Endothelial cell (in vitro differentiated cells): Measurements from ENCODE around the gene RASAL2. TPM values are rescaled to one million over a fixed set of nuclear protein-coding genes. Genes with fewer than 3 reads are reported as not detected.

Experiments
- DNase-seq: peaks from one replicate; pipeline ENCODE4 v3.0.0; 2021; ENCODE audit warnings: low spot score
- H3K27ac Mint-ChIP-seq: one replicate; pipeline ENCODE4 v1.8.0; 2021; ENCODE audit warnings: mixed read lengths, inconsistent platforms; ENCODE audit not compliant: unreplicated experiment
- H3K27me3 Mint-ChIP-seq: one replicate; pipeline ENCODE4 v1.8.0; 2021; ENCODE audit warnings: mild to moderate bottlenecking, moderate library complexity, mixed read lengths, inconsistent platforms; ENCODE audit not compliant: unreplicated experiment
- H3K36me3 Mint-ChIP-seq: one replicate; pipeline ENCODE4 v1.8.0; 2021; ENCODE audit warnings: mild to moderate bottlenecking, low read depth, mixed read lengths, inconsistent platforms; ENCODE audit not compliant: unreplicated experiment
- H3K4me1 Mint-ChIP-seq: one replicate; pipeline ENCODE4 v1.8.0; 2021; ENCODE audit warnings: mild to moderate bottlenecking, mixed read lengths, inconsistent platforms; ENCODE audit not compliant: unreplicated experiment
- H3K4me3 Mint-ChIP-seq: one replicate; pipeline ENCODE4 v1.8.0; 2021; ENCODE audit warnings: mild to moderate bottlenecking, mixed read lengths, inconsistent platforms; ENCODE audit not compliant: unreplicated experiment
- H3K9me3 Mint-ChIP-seq: one replicate; pipeline ENCODE4 v1.8.0; 2021; ENCODE audit warnings: mixed read lengths, inconsistent platforms; ENCODE audit not compliant: unreplicated experiment
- total RNA-seq: library from RNA; stranded (reverse); fragmentation: NEBNext Ultra II Directional; extraction: Animal tissue kit (Norgen Biotek cat#: 25700); gene quantifications from one replicate; pipeline ENCODE4 v1.2.1, GENCODE V29; 2021; ENCODE audit not compliant: unreplicated experiment
- TF ChIP-seq, protein P1 (sequence below): fragments of 200-600 bp; sonication (generic); IDR thresholded peaks from one replicate; pipeline ENCODE4 v1.5.0; 2021; ENCODE audit warnings: antibody characterized with exemption; ENCODE audit not compliant: unreplicated experiment

The RASAL2 gene
- total RNA-seq, 1 donor from 2014 or later = 82.1 TPM

DNA sequence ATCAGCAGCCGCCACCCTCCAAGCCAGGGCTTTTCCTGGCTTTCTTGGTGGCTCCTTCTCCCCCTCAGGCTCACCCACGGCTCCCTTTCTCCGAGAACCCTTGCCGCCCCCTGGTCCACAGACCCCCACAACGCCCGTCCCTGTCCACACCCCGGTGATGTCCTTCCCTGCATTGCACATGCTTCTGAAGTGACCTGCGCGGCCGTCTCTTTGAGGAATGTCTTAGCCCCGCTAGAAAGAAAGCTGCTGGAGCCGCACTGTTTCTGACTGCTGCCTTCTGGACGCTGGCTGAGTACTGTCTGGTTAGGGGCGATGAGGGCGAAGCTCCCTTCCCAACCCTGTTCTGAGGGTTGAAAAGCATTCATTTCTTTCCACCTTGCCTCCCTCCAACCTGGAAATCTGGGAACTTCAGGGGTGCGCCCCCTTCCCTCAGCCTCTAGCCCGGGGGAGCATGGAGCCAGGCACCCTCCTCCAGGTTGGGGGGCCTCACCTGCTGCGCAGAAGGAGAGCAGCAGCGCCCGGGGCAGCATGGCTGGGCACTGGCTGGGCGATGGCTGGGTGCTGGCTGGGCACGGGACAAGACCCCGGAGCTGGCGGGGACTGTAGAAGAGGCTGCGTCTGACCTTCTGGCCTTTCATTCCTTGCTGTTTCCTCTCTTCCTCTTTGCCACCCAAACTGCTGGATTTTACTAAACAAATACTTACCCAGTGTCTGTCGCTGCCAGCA lies 402.7 kb downstream of the RASAL2 start, which contains the start of gene CLEC20A:
TSS of gene CLEC20A (minus strand) at position 555 of the 726 bp plus-strand sequence. CDS start at position 530, 25 bp downstream.
- Mint-ChIP-seq H3K27me3 (peaks cover 13% of the 10 kb centered on the region), H3K27ac (no peak within 1 kb of the TSS), H3K9me3 (no peaks in the 10 kb centered on the region), H3K4me3 (no peak within 1 kb of the TSS), H3K4me1 (peaks cover 24% of the 10 kb centered on the region), H3K36me3 (peaks cover 4% of the 10 kb centered on the region)
- no peak for DNase-seq
- TF ChIP-seq, protein P1, sequence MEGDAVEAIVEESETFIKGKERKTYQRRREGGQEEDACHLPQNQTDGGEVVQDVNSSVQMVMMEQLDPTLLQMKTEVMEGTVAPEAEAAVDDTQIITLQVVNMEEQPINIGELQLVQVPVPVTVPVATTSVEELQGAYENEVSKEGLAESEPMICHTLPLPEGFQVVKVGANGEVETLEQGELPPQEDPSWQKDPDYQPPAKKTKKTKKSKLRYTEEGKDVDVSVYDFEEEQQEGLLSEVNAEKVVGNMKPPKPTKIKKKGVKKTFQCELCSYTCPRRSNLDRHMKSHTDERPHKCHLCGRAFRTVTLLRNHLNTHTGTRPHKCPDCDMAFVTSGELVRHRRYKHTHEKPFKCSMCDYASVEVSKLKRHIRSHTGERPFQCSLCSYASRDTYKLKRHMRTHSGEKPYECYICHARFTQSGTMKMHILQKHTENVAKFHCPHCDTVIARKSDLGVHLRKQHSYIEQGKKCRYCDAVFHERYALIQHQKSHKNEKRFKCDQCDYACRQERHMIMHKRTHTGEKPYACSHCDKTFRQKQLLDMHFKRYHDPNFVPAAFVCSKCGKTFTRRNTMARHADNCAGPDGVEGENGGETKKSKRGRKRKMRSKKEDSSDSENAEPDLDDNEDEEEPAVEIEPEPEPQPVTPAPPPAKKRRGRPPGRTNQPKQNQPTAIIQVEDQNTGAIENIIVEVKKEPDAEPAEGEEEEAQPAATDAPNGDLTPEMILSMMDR = no peak

DNA sequence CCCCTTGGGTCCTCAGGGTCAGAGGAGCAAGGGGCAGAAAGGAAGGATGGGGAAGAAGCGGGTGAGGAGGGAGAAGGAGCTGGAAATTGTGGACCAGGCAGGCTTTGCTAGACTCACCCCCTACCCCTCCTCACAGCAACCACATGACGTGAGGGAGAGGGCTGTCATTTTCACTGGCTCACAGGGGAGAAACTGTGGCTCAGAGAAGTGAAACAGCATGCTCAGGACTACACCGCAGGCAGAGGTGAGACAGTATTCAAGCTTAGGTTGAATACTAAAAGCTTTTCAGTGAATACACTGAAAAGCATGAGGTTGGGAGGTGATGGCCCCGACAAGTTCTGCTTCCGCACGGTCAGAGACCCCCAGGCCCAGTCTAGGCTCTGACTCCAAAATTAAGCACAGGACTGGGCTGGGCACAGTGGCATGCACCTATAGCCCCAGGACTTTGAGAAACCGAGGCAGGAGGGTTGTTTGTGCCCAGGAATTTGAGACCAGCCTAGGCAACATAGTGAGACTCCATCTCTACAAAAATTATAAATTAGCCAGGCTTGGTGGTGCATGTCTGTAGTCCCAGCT lies 404.1 kb downstream of the RASAL2 start:
- Mint-ChIP-seq H3K36me3 (peaks cover 4% of the 10 kb centered on the region), H3K27me3 (peaks cover 12% of the 10 kb centered on the region), H3K9me3 (no peaks in the 10 kb centered on the region), H3K4me1 (peaks cover 26% of the 10 kb centered on the region), H3K4me3 (no peak overlapping the region), H3K27ac (no peak overlapping the region)
- TF ChIP-seq, protein P1 = no peak
- DNase-seq = no peak

DNA sequence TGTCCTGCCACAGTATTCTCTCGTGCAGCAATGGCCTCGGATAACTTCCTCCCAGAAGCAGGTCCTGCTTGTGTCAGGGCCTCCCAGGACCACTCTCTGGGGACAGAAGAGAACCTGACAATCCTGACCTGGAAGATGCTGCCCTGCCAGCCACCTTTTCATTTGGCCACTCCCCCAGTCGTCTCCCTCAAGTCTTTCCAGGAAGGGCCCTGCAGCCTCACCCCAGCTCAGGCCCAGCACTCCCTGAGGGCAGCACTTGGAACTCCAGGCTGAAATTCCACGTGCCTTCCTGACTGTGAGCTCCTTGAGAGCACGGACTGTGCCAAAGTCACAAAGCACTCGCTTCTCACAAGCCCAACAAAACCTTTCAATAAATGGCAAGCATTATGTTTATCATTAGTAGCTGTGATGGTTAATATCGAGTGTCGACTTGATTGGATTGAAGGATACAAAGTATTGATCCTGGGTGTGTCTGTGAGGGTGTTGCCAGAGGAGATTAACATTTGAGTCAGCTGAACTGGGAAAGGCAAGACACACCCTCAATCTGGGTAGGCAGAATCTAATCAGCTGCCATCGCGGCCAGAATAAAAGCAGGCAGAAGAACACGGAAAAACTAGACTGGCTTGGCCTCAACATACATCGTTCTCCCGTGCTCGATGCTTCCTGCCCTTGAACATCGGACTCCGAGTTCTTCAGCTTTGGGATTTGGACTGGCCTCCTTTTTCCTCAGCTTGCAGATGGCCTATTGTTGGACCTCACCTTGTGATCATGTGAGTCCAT lies 405.2 kb downstream of the RASAL2 start:
- TF ChIP-seq, protein P1 = no peak
- Mint-ChIP-seq H3K36me3 (peaks cover 4% of the 10 kb centered on the region), H3K4me3 (no peak overlapping the region), H3K27ac (no peak overlapping the region), H3K9me3 (no peaks in the 10 kb centered on the region), H3K27me3 (peaks cover 12% of the 10 kb centered on the region), H3K4me1 (peaks cover 28% of the 10 kb centered on the region)
- no peak for DNase-seq

DNA sequence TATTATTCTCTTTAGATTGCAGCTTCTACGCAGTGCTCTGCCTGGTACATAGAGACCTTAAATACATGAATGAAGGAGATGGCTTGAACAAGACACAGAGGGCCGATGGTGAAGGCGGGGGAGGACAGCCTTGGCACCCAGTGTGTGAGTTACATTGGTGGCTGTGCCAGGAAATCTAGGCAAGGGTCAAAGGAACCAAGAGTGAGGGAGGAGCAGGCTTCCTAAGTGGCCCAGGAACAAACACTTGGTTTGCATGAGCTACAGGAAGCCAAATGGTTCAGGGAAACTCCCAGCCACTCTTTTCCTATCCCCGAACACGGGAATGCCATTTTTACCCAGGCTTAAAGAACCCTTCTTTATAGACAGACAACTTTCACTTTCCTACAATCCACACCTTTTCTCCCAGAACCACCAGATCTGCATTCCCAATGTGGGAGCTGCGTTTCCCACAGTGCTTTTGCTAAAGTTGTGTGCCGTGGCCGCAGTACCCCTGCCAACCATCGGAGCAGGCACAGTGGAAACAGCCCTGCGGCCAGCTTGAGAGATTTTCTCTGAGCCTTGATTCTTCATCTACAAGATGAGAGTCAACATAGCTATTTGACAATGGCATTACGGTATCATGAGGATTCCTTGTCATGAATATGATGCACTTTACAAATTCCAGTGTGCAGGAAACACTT lies 406.3 kb downstream of the RASAL2 start:
- peak; percentile 46 for DNase-seq
- TF ChIP-seq, protein P1 = peak; percentile 60
- H3K4me1 Mint-ChIP-seq = peaks cover 28% of the 10 kb centered on the region
- no peaks in the 10 kb centered on the region for H3K9me3 Mint-ChIP-seq
- peak overlapping the region; percentile 55 for H3K27ac Mint-ChIP-seq
- H3K36me3 Mint-ChIP-seq = no peaks in the 10 kb centered on the region
- H3K4me3 Mint-ChIP-seq = peak overlapping the region; percentile 38
- H3K27me3 Mint-ChIP-seq = peaks cover 10% of the 10 kb centered on the region
